Omental fat pad (tissue), 4 donors: ENCODE data around the gene NUP188. TPM values are rescaled to one million over a fixed set of nuclear protein-coding genes. Genes with fewer than 3 reads are reported as not detected.

ENCODE experiments used
- ATAC-seq: fragments of 150-250 bp; one replicate; pipeline ENCODE4 v1.9.1; 2016; ENCODE audit warnings: mild to moderate bottlenecking, moderate library complexity; ENCODE audit not compliant: low FRiP score
- DNase-seq: peaks from one replicate; pipeline ENCODE4 v3.0.0-alpha.2; 2019; ENCODE audit warnings: low spot score
- total RNA-seq, 4 donors: library from RNA; depleted of rRNA; stranded (reverse); fragments of >200 nt; gene quantifications; one replicate each; pipeline ENCODE4 v1.1.0, GENCODE V29; 2016
- TF ChIP-seq, protein P1 (sequence below), 3 donors: fragments of 450-650 bp; IDR thresholded peaks; one replicate each; pipeline ENCODE4 v1.5.1; 2016 to 2017; ENCODE audit warnings: antibody characterized with exemption in 3 of 3, mild to moderate bottlenecking in 3 of 3, moderate library complexity in 2 of 3

Gene NUP188
- total RNA-seq, 4 donors from 2014 or later = 27.2 to 70.6 (median 38.3) TPM

DNA sequence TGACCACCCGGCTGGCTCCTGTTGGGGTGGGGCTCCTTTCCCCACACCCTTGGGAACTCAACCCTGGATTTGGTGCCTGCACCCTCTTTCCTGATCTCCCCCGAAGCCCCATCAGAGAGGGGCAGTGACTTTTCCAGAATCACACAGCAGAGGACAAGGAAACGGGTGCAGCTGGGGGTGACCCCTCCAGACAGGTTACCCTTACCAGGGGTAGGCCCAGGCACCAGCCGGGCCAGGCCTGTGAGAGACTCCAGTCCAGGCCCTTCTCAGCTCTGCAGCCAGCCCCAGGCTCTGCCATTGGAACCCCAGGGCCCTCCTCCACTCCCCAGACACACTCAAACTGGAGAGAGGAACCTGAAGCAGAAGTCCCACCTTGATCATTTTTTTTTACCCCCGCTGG, 45.7 kb upstream of the NUP188 start:
- TF ChIP-seq, protein P1, sequence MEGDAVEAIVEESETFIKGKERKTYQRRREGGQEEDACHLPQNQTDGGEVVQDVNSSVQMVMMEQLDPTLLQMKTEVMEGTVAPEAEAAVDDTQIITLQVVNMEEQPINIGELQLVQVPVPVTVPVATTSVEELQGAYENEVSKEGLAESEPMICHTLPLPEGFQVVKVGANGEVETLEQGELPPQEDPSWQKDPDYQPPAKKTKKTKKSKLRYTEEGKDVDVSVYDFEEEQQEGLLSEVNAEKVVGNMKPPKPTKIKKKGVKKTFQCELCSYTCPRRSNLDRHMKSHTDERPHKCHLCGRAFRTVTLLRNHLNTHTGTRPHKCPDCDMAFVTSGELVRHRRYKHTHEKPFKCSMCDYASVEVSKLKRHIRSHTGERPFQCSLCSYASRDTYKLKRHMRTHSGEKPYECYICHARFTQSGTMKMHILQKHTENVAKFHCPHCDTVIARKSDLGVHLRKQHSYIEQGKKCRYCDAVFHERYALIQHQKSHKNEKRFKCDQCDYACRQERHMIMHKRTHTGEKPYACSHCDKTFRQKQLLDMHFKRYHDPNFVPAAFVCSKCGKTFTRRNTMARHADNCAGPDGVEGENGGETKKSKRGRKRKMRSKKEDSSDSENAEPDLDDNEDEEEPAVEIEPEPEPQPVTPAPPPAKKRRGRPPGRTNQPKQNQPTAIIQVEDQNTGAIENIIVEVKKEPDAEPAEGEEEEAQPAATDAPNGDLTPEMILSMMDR (IDR thresholded peaks at IDR 0.05) = no peak
- DNase-seq = no peak
- no peak for ATAC-seq

DNA sequence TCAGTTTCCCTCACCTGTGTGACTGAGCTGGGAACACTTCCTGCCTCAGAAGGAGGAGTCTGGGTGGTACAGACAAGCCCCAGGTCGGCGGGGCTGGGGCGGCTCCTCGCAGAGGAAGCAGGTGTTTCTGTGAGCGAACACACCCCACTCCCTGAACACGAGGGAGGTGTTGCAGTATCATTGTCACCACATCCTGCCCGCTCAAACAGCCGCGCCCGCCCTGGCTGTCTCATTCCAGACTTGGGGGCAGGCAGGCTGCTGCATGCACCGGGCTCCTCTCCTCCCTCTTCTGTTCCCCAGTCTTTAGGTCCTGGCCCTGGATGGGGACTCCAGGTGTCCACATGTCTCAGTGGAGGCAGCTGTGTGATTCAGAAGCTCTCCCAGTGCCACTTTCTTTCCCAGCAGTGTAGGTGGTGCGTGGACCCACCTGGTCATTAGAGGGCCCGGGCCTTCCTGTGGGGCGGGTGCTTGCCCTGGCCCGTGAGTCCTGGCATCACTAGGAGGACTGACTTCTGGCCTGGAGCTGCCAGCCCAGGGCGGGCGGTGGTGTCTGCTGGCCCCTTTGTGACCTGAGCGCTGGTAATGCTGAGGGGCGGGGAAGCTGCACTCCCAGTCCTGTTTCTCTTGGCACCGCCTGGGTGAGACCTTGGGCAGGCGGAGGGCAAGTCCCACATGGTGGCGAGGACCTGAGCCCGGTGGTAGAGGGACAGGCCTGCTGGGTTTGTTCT, 45.0 kb upstream of the NUP188 start:
- ATAC-seq = no peak
- DNase-seq = no peak
- TF ChIP-seq, protein P1 (IDR thresholded peaks at IDR 0.05) = no peak

DNA sequence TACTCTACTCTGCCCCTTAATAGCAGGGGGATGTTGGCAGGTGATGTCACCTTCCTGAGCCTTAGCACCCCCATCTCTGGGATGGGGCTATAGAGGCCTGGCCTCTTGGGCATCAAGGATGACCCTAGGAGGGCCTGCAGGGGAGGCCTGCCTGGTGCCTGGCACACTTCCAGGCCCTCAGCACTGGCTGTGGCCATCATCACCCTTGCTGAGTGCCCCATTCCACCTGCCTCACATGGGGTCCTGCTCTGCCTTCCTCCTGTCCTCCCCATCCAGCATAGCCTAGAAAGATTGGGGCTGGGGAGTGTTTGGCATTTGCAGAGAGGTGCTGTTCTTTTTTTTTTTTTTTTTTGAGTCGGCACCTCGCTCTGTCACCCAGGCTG, 44.4 kb upstream of the NUP188 start:
- no peak for ATAC-seq
- no peak for DNase-seq
- TF ChIP-seq, protein P1 (IDR thresholded peaks at IDR 0.05) = no peak

DNA sequence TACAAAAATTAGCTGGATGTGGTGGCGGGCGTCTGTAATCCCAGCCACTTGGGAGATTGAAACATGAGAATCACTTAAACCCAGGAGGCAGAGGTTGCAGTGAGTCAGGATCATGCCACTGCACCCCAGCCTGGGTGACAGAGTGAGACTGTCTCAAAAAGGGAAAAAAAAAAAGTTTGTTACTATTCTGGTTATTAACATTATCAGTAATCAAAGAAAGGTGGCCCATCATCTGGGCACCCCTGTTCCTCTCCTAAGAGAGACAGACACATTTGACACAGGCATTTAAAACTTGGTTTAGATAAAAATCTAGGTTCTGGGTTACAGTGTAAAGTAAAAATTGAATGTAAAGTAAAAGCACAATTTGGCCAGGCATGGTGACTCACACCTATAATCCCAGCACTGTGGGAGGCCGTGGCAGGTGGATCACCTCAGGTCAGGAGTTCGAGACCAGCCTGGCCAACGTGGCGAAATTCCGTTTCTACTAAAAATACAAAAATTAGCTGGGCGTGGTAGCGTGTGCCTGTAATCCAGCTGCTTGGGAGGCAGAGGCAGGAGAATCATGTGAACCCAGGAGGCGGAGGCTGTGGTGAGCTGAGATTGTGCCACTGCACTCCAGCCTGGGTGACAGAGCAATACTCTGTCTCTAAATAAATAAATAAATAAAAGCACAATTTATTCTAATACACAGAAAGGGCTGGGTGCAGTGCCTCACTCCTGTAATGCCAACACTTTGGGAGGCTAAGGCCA, 43.5 kb upstream of the NUP188 start:
- DNase-seq (no peak), ATAC-seq (no peak)
- TF ChIP-seq, protein P1 (IDR thresholded peaks at IDR 0.05) = no peak

DNA sequence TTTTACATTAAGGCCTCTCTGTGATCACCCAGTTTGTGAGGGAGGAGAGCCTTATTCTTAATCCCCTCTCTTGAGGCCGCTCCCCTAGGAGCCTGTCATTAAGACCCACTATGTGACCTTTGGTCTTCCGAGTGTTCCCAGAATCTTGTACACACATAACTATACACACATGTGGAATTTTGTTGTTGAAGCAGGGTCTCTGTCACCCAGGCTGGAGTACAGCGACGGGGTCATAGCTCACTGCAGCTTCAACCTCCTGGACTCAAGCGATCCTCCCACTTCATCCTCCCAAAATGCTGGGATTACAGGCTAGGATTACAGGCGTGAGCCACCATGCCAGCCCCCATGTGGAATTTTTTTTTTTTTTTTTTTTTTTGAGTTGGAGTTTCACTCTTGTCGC, 41.5 kb upstream of the NUP188 start:
- TF ChIP-seq, protein P1 (IDR thresholded peaks at IDR 0.05) = no peak
- DNase-seq (no peak), ATAC-seq (no peak)

DNA sequence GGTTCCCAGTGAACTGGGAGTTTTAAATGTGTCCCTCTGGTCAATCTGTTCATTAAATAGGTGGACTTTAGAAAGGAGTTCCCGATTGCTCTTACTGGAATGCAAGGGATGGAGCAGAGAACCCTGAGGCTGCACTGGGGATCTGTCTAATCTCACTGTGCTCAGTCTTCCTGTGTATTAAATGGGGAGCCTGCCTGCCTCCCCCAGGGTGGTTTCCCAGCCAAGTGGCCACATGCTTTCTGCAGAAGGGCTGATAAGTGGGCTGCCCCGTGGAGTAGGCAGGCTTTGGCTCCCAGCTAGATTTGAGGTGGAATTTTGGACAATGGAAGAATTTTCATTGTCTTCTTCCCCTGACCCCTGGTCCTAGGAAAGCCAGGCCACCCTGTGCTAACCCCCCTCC, 40.8 kb upstream of the NUP188 start:
- ATAC-seq = no peak
- TF ChIP-seq, protein P1 (IDR thresholded peaks at IDR 0.05) = no peak
- no peak for DNase-seq

DNA sequence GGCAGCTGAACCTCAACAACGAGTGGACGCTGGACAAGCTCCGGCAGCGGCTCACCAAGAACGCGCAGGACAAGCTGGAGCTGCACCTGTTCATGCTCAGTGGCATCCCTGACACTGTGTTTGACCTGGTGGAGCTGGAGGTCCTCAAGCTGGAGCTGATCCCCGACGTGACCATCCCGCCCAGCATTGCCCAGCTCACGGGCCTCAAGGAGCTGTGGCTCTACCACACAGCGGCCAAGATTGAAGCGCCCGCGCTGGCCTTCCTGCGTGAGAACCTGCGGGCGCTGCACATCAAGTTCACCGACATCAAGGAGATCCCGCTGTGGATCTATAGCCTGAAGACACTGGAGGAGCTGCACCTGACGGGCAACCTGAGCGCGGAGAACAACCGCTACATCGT, 39.1 kb upstream of the NUP188 start:
- TF ChIP-seq, protein P1 (IDR thresholded peaks at IDR 0.05) = no peak
- ATAC-seq (no peak), DNase-seq (no peak)
